ENCODE data around the gene CASP8AP2.
"Not testable (repeated sequence)": the region's sequence is repeated elsewhere in the genome, so short reads cannot be mapped to it uniquely, and the experiment has no call there.

CASP8AP2 gene

GRCh38 chr6:89829472-89830169, at the start of gene CASP8AP2:
Gene CASP8AP2, plus strand, starts transcription at chr6:89829880.
- no peak for DNase-seq

- DNase-seq: no peak
Observed at GRCh38 chr6:89781070-89782034, 48.3 kb upstream of the CASP8AP2 start.

GRCh38 chr6:89782222-89782621, 47.5 kb upstream of the CASP8AP2 start:
- no peak for DNase-seq

GRCh38 chr6:89783293-89783692, 46.4 kb upstream of the CASP8AP2 start:
- not testable (repeated sequence) for DNase-seq

GRCh38 chr6:89784838-89785237, 44.8 kb upstream of the CASP8AP2 start:
- no peak for DNase-seq

GRCh38 chr6:89786970-89787369, 42.7 kb upstream of the CASP8AP2 start:
- DNase-seq: no peak

- no peak for DNase-seq
Observed at GRCh38 chr6:89787660-89788328, 41.9 kb upstream of the CASP8AP2 start.

GRCh38 chr6:89789980-89790379, 39.7 kb upstream of the CASP8AP2 start:
- DNase-seq: no peak

GRCh38 chr6:89790403-89790802, 39.3 kb upstream of the CASP8AP2 start:
- no peak for DNase-seq

GRCh38 chr6:89792881-89793280, 36.8 kb upstream of the CASP8AP2 start:
- DNase-seq: no peak

- DNase-seq: no peak
Observed at GRCh38 chr6:89793586-89793985, 36.1 kb upstream of the CASP8AP2 start.

GRCh38 chr6:89794324-89794723, 35.4 kb upstream of the CASP8AP2 start:
- DNase-seq: no peak

GRCh38 chr6:89797317-89797716, 32.4 kb upstream of the CASP8AP2 start:
- no peak for DNase-seq

GRCh38 chr6:89799096-89799495, 30.6 kb upstream of the CASP8AP2 start:
- no peak for DNase-seq

GRCh38 chr6:89799756-89800155, 29.9 kb upstream of the CASP8AP2 start:
- DNase-seq: no peak

- DNase-seq: no peak
Observed at GRCh38 chr6:89803271-89803670, 26.4 kb upstream of the CASP8AP2 start.

GRCh38 chr6:89805814-89806371, 23.8 kb upstream of the CASP8AP2 start:
- no peak for DNase-seq

GRCh38 chr6:89807581-89807980, 22.1 kb upstream of the CASP8AP2 start:
- no peak for DNase-seq

- not testable (repeated sequence) for DNase-seq
Observed at GRCh38 chr6:89813422-89813821, 16.3 kb upstream of the CASP8AP2 start.

- DNase-seq: no peak
Observed at GRCh38 chr6:89817481-89817880, 12.2 kb upstream of the CASP8AP2 start.

- no peak for DNase-seq
Observed at GRCh38 chr6:89818977-89819335, 10.7 kb upstream of the CASP8AP2 start.

- DNase-seq: peak; percentile 71
Observed at GRCh38 chr6:89819336-89820130, 10.1 kb upstream of the CASP8AP2 start, which contains the start of gene MDN1. Gene MDN1, minus strand, starts transcription at chr6:89819794. Its CDS starts 187 bp downstream, at chr6:89819607.
